GM18508 (cell line): ENCODE data around the gene GNAS-AS1.

Source experiments
- ATAC-seq: cut with Tn5 transposase; IDR thresholded peaks from one replicate; pipeline ENCODE4 v1.9.1; 2021; ENCODE audit warnings: moderate number of reproducible peaks; ENCODE audit not compliant: insufficient read depth, unreplicated experiment

GNAS-AS1 gene

GRCh38 chr20:58888103-58888502 lies 37.4 kb upstream of the GNAS-AS1 start:
- no peak for ATAC-seq

- ATAC-seq: no peak
Observed at GRCh38 chr20:58886546-58886945, 35.8 kb upstream of the GNAS-AS1 start.

- ATAC-seq: no peak
Observed at GRCh38 chr20:58884966-58885365, 34.3 kb upstream of the GNAS-AS1 start.

GRCh38 chr20:58883241-58883691 lies 32.6 kb upstream of the GNAS-AS1 start:
- ATAC-seq: no peak

GRCh38 chr20:58882704-58883089 lies 32.0 kb upstream of the GNAS-AS1 start:
- ATAC-seq: no peak

- no peak for ATAC-seq
Observed at GRCh38 chr20:58880994-58881752, 30.5 kb upstream of the GNAS-AS1 start.

- ATAC-seq: no peak
Observed at GRCh38 chr20:58880441-58880840, 29.7 kb upstream of the GNAS-AS1 start.

GRCh38 chr20:58878399-58878798 lies 27.7 kb upstream of the GNAS-AS1 start:
- ATAC-seq: no peak

GRCh38 chr20:58877976-58878360 lies 27.3 kb upstream of the GNAS-AS1 start:
- ATAC-seq: no peak

- no peak for ATAC-seq
Observed at GRCh38 chr20:58877050-58877975, 26.6 kb upstream of the GNAS-AS1 start.

GRCh38 chr20:58876437-58876836 lies 25.7 kb upstream of the GNAS-AS1 start:
- no peak for ATAC-seq

GRCh38 chr20:58875541-58876134 lies 24.9 kb upstream of the GNAS-AS1 start:
- ATAC-seq: no peak

- no peak for ATAC-seq
Observed at GRCh38 chr20:58875111-58875510, 24.4 kb upstream of the GNAS-AS1 start.

GRCh38 chr20:58874469-58874868 lies 23.8 kb upstream of the GNAS-AS1 start:
- no peak for ATAC-seq

GRCh38 chr20:58871533-58872102 lies 20.9 kb upstream of the GNAS-AS1 start:
- ATAC-seq: no peak

GRCh38 chr20:58870293-58871014 lies 19.8 kb upstream of the GNAS-AS1 start:
- no peak for ATAC-seq

- ATAC-seq: no peak
Observed at GRCh38 chr20:58869662-58870227, 19.0 kb upstream of the GNAS-AS1 start.

GRCh38 chr20:58868795-58869194 lies 18.1 kb upstream of the GNAS-AS1 start:
- no peak for ATAC-seq

GRCh38 chr20:58867211-58867610 lies 16.5 kb upstream of the GNAS-AS1 start:
- ATAC-seq: no peak

- no peak for ATAC-seq
Observed at GRCh38 chr20:58865843-58866242, 15.1 kb upstream of the GNAS-AS1 start.
